Activated T-cell treated with anti-CD3 and anti-CD28 coated beads, Interleukin-2, amount 50 U/mL, for 24 hours (primary cell): ENCODE data around the gene PPT1.

ENCODE experiments used
- DNase-seq: peaks from one replicate; pipeline ENCODE4 v3.0.0-alpha.2; 2020
- H3K27ac Mint-ChIP-seq: 2 replicates; pipeline ENCODE4 v1.8.0; 2020; ENCODE audit warnings: mild to moderate bottlenecking, mixed read lengths
- H3K27me3 Mint-ChIP-seq: 2 replicates; pipeline ENCODE4 v1.8.0; 2020; ENCODE audit warnings: mixed read lengths
- H3K36me3 Mint-ChIP-seq: 2 replicates; pipeline ENCODE4 v1.8.0; 2020; ENCODE audit warnings: low read depth, mixed read lengths
- H3K4me1 Mint-ChIP-seq: 2 replicates; pipeline ENCODE4 v1.8.0; 2020; ENCODE audit warnings: low read depth, mixed read lengths
- H3K4me3 Mint-ChIP-seq: 2 replicates; pipeline ENCODE4 v1.8.0; 2020; ENCODE audit warnings: mild to moderate bottlenecking, moderate library complexity, mixed read lengths
- H3K9me3 Mint-ChIP-seq: 2 replicates; pipeline ENCODE4 v1.8.0; 2020; ENCODE audit warnings: mixed read lengths

Gene PPT1

GRCh38 chr1:40075266-40075665 is 21.8 kb downstream of the PPT1 start:
- no peak for DNase-seq
- Mint-ChIP-seq H3K36me3 (peaks cover 97% of the 10 kb centered on the region), H3K9me3 (no peaks in the 10 kb centered on the region), H3K4me3 (no peak overlapping the region), H3K4me1 (peaks cover 25% of the 10 kb centered on the region), H3K27me3 (no peaks in the 10 kb centered on the region), H3K27ac (peak overlapping the region; percentile 47)

GRCh38 chr1:40073062-40073461 is 24.0 kb downstream of the PPT1 start:
- Mint-ChIP-seq H3K27me3 (no peaks in the 10 kb centered on the region), H3K4me3 (no peak overlapping the region), H3K9me3 (no peaks in the 10 kb centered on the region), H3K4me1 (peaks cover 20% of the 10 kb centered on the region), H3K36me3 (peaks cover 94% of the 10 kb centered on the region), H3K27ac (peak overlapping the region; percentile 82)
- no peak for DNase-seq

- peak overlapping the region; percentile 82 for H3K27ac Mint-ChIP-seq
- H3K36me3 Mint-ChIP-seq = peaks cover 96% of the 10 kb centered on the region
- H3K9me3 Mint-ChIP-seq = no peaks in the 10 kb centered on the region
- no peak for DNase-seq
- H3K27me3 Mint-ChIP-seq = no peaks in the 10 kb centered on the region
- H3K4me1 Mint-ChIP-seq = peaks cover 27% of the 10 kb centered on the region
- no peak overlapping the region for H3K4me3 Mint-ChIP-seq
Measured at GRCh38 chr1:40072142-40072541, 24.9 kb downstream of the PPT1 start.

- no peak overlapping the region for H3K4me3 Mint-ChIP-seq
- H3K27me3 Mint-ChIP-seq = no peaks in the 10 kb centered on the region
- peaks cover 46% of the 10 kb centered on the region for H3K4me1 Mint-ChIP-seq
- peak overlapping the region; percentile 95 for H3K27ac Mint-ChIP-seq
- peaks cover 95% of the 10 kb centered on the region for H3K36me3 Mint-ChIP-seq
- no peak for DNase-seq
- no peaks in the 10 kb centered on the region for H3K9me3 Mint-ChIP-seq
Measured at GRCh38 chr1:40067851-40068250, 29.2 kb downstream of the PPT1 start.

GRCh38 chr1:40067023-40067422 is 30.0 kb downstream of the PPT1 start:
- Mint-ChIP-seq H3K4me1 (peaks cover 49% of the 10 kb centered on the region), H3K9me3 (no peaks in the 10 kb centered on the region), H3K36me3 (peaks cover 93% of the 10 kb centered on the region), H3K27ac (peak overlapping the region; percentile 95), H3K4me3 (no peak overlapping the region), H3K27me3 (no peaks in the 10 kb centered on the region)
- DNase-seq = no peak

GRCh38 chr1:40064797-40065499 is 32.1 kb downstream of the PPT1 start:
- DNase-seq = no peak
- Mint-ChIP-seq H3K36me3 (peaks cover 93% of the 10 kb centered on the region), H3K4me3 (no peak overlapping the region)

GRCh38 chr1:40059960-40060750 is 36.9 kb downstream of the PPT1 start:
- H3K9me3 Mint-ChIP-seq = no peaks in the 10 kb centered on the region
- H3K27me3 Mint-ChIP-seq = no peaks in the 10 kb centered on the region
- no peak for DNase-seq
- peaks cover 95% of the 10 kb centered on the region for H3K36me3 Mint-ChIP-seq
- peaks cover 92% of the 10 kb centered on the region for H3K4me1 Mint-ChIP-seq
- peak overlapping the region; percentile 45 for H3K4me3 Mint-ChIP-seq
- peak overlapping the region; percentile 93 for H3K27ac Mint-ChIP-seq

More at GRCh38 chr1:40064797-40065499, 32.1 kb downstream of the PPT1 start:
- Mint-ChIP-seq H3K9me3 (no peaks in the 10 kb centered on the region), H3K4me1 (peaks cover 68% of the 10 kb centered on the region), H3K27me3 (no peaks in the 10 kb centered on the region), H3K27ac (peak overlapping the region; percentile 74)

- no peaks in the 10 kb centered on the region for H3K9me3 Mint-ChIP-seq
- peaks cover 94% of the 10 kb centered on the region for H3K36me3 Mint-ChIP-seq
- H3K4me1 Mint-ChIP-seq = peaks cover 91% of the 10 kb centered on the region
- H3K27me3 Mint-ChIP-seq = no peaks in the 10 kb centered on the region
- H3K27ac Mint-ChIP-seq = peak overlapping the region; percentile 93
- peak overlapping the region; percentile 63 for H3K4me3 Mint-ChIP-seq
- no peak for DNase-seq
Measured at GRCh38 chr1:40059338-40059959, 37.6 kb downstream of the PPT1 start.

GRCh38 chr1:40058453-40059337 is 38.4 kb downstream of the PPT1 start:
- peaks cover 90% of the 10 kb centered on the region for H3K4me1 Mint-ChIP-seq
- no peaks in the 10 kb centered on the region for H3K27me3 Mint-ChIP-seq
- peak overlapping the region; percentile 93 for H3K27ac Mint-ChIP-seq
- peaks cover 93% of the 10 kb centered on the region for H3K36me3 Mint-ChIP-seq
- no peaks in the 10 kb centered on the region for H3K9me3 Mint-ChIP-seq
- peak overlapping the region; percentile 63 for H3K4me3 Mint-ChIP-seq
- no peak for DNase-seq

GRCh38 chr1:40058097-40058452 is 39.0 kb downstream of the PPT1 start:
- no peak for DNase-seq
- Mint-ChIP-seq H3K27me3 (no peaks in the 10 kb centered on the region), H3K27ac (peak overlapping the region; percentile 93), H3K4me1 (peaks cover 90% of the 10 kb centered on the region), H3K4me3 (peak overlapping the region; percentile 63), H3K36me3 (peaks cover 90% of the 10 kb centered on the region), H3K9me3 (no peaks in the 10 kb centered on the region)

- H3K4me1 Mint-ChIP-seq = peaks cover 90% of the 10 kb centered on the region
- no peak for DNase-seq
- peaks cover 91% of the 10 kb centered on the region for H3K36me3 Mint-ChIP-seq
- no peaks in the 10 kb centered on the region for H3K27me3 Mint-ChIP-seq
- no peaks in the 10 kb centered on the region for H3K9me3 Mint-ChIP-seq
- H3K4me3 Mint-ChIP-seq = no peak overlapping the region
- H3K27ac Mint-ChIP-seq = peak overlapping the region; percentile 93
Measured at GRCh38 chr1:40057310-40058030, 39.6 kb downstream of the PPT1 start.

- Mint-ChIP-seq H3K27me3 (no peaks in the 10 kb centered on the region), H3K4me3 (no peak overlapping the region), H3K36me3 (peaks cover 90% of the 10 kb centered on the region), H3K27ac (peak overlapping the region; percentile 93), H3K4me1 (peaks cover 91% of the 10 kb centered on the region), H3K9me3 (no peaks in the 10 kb centered on the region)
- DNase-seq = no peak
Measured at GRCh38 chr1:40056519-40057309, 40.3 kb downstream of the PPT1 start.
